GM12875 (cell line): ENCODE measurements around the gene SNAP25.

ENCODE experiments used
- H3K4me3 ChIP-seq: one replicate; pipeline ENCODE4 v1.5.1; 2011; ENCODE audit warnings: low read depth, low read length, control low read depth
- TF ChIP-seq, protein P1 (sequence below): IDR thresholded peaks from 2 replicates; pipeline ENCODE4 v1.5.1; 2011; ENCODE audit warnings: low read depth, mild to moderate bottlenecking, control low read depth, inconsistent platforms, low read length, moderate library complexity, borderline replicate concordance; ENCODE audit not compliant: insufficient read depth

Gene SNAP25

DNA sequence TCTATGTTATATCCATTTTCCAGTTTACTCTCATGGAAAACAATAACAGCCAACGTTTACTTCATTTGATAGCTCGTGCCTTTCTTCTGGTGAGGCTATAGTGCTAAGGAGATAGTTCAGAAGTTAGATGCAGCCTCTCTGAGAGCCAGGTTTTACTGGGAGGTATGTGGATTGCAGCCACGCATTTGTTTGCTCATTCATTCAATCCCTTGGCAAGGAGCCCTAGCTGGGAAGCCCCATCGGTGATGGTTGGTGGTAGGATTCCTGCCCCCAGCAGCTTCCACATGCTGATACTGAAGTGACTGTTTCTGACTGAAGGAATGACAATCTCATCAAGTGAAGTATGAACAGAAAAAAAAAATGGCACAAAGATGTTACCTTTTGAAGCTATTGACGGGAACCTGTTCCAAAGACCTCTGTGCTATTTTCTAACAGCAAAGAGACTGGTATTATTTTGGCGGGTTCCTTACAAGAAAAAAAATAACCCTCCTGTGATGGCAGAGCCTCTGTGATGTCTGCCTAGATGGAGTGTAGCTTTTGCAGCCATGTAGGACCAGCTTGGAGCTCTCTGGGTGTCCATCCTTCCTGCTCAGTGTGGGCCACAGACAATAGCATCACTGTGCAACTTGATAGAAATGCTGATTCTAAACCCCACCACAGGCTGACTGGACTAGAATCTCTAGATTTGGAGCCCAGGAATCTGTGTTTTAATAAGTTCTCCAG lies 30.6 kb downstream of the SNAP25 start:
- H3K4me3 ChIP-seq = no peak overlapping the region
- TF ChIP-seq, protein P1, sequence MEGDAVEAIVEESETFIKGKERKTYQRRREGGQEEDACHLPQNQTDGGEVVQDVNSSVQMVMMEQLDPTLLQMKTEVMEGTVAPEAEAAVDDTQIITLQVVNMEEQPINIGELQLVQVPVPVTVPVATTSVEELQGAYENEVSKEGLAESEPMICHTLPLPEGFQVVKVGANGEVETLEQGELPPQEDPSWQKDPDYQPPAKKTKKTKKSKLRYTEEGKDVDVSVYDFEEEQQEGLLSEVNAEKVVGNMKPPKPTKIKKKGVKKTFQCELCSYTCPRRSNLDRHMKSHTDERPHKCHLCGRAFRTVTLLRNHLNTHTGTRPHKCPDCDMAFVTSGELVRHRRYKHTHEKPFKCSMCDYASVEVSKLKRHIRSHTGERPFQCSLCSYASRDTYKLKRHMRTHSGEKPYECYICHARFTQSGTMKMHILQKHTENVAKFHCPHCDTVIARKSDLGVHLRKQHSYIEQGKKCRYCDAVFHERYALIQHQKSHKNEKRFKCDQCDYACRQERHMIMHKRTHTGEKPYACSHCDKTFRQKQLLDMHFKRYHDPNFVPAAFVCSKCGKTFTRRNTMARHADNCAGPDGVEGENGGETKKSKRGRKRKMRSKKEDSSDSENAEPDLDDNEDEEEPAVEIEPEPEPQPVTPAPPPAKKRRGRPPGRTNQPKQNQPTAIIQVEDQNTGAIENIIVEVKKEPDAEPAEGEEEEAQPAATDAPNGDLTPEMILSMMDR = no peak

DNA sequence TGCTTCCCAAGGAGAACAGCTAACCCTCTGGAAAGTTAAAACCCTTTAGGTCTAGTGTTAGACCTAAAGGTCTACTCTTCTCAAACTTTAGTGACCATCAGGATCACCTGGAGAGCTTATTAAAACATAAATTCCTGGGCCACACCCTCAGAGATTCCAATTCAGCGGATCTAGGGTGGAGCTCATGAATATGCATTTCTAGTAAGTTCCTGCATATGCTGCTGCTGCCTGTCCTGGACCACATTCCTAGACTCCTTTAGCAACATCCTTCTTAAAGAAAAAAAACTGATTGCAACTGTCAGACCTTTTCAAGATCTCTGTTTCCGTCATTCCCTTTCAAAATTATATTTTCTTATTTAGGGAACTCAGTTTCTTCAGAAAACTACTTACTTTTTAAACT lies 31.2 kb downstream of the SNAP25 start:
- TF ChIP-seq, protein P1 = no peak

DNA sequence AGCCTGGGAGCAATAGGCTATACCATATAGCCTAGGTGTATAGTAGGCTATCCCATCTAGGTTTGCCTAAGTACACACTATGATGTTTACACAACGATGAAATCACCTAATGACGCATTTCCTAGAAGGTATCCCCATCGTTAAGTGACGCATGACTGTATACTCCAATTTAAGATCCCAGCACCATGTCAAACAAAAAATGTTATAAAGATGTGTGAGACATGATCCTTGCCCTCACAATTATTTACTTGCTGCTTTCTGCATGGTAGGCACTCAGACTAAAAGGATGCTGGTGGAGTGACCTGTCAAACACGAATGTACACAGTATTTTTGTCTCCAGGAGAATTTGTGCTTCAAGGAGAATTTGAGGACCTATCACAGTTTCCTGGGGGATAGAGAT lies 32.3 kb downstream of the SNAP25 start:
- H3K4me3 ChIP-seq = no peak overlapping the region
- TF ChIP-seq, protein P1 = no peak

More for the DNA sequence above, 31.2 kb downstream of the SNAP25 start:
- H3K4me3 ChIP-seq = no peak overlapping the region

DNA sequence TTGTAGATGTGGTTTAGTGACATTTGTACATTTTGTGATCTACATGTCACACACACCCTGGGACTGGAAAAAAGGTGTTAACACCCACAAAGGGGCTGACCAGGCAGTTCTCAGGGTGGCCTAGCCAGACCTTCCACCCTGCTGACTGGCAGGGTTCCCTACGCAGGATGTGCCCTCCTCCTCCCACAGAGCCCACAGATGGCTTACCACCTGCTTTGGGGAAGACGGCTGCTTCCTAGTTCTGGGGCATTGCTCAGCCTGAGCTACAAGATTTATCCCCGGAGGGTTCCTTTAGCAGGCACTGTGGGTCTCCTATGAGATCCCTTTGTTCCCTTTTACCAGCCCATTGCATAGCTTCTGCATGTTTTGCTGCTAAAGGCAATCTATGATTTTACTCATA lies 35.1 kb downstream of the SNAP25 start:
- H3K4me3 ChIP-seq = no peak overlapping the region
- TF ChIP-seq, protein P1 = no peak

DNA sequence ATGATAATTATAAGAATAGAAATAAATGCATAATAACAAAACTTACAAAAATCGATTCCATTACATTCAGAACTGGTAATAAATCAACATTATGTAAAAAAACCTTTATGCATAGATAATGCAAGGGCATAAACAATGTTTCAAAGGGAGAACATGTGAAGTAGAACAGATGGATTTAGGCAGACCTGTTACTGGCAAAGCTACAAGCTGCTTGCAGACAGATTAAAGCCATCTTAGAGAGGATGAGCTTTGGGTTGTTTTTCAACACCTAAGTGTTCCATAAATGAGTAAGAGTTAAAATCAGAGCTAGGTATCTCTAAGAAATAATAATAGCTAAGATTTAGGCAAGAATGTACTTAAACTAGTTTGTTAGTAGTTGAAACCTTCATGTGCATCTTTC lies 37.2 kb downstream of the SNAP25 start:
- TF ChIP-seq, protein P1 = no peak
- H3K4me3 ChIP-seq = no peak overlapping the region

DNA sequence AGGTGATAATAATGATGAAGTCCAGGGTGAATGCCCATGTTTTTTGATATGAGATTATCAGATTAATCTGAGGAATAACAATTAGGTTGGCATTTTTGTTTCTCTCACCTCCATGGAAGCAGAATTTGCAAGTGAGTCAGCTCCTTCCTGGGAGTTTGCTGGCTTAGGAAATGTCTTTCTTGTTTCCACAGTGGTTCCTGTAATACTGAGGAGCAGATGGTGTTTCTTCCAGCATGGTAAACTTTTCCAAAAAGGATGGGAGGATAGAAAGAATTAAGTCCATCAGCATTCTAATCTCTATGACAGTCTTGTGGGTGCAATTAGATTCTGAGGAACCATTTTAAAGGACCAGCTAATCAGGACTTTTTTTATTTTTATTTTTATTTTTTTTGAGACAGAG lies 40.5 kb downstream of the SNAP25 start:
- H3K4me3 ChIP-seq = no peak overlapping the region
- TF ChIP-seq, protein P1 = no peak

DNA sequence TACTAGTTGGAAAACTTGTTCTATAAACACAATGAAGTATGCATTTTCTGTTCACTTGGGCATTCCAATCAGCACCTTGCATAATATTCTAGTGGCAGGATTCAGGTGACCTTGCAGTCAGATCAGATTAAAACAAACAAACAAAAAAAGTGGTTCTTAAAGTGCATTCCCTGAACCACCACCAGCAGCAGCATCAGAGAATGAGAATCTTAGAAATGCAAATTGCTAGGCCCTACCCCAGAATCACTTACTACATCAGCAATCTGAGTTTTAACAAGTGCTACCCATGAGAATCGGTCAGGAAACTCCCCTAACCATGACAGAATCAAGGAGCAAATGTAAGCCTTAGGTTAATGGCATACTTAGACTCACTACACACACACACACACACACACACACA lies 41.7 kb downstream of the SNAP25 start:
- no peak overlapping the region for H3K4me3 ChIP-seq

More for the DNA sequence above, 41.7 kb downstream of the SNAP25 start:
- TF ChIP-seq, protein P1 = no peak
